ENCODE measurements around the gene HHLA2. TPM values are rescaled to one million over a fixed set of nuclear protein-coding genes. Genes with fewer than 3 reads are reported as not detected.

Gene HHLA2
- total RNA-seq, 1 experiment from 2014 or later: 0.07 TPM

DNA sequence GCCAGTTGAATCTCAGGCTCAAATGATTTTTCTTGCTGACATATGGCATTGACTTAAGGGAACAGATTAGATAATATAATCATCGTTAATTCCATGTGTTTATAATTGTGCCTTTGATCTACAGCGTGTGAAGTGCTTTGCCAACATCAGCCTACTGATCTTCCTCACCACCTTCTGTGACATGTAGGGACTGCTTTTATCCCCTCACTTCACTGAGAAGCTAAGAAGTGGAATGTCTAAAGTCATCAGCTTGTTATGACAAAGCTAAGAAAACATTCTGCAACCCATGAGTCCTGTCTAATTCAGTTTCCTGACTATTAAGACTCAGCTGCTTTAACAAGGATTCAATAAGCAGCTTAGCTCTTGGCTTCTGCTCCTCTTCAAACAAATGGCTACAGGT is 108.0 kb downstream of the HHLA2 start:
- Mint-ChIP-seq H3K36me3 (no peaks in the 10 kb centered on the region), H3K4me3 (no peak overlapping the region), H3K27ac (no peak overlapping the region), H3K27me3 (ENCODE audit: low read depth) (no peaks in the 10 kb centered on the region), H3K9me3 (peaks cover 8% of the 10 kb centered on the region), H3K4me1 (peaks cover 17% of the 10 kb centered on the region)
- DNase-seq (ENCODE audit: low spot score) (no peak), ATAC-seq (no peak)
- ChIA-PET CTCF (interaction anchor here (2.5 kb wide), 1 partner anchor 73 kb away, joined by 11 read pairs; no protein-coding TSS in a partner anchor), POLR2A (no interaction called here)
- no peak for TF ChIP-seq PRRX2 (CRISPR knock-in tag; IDR thresholded peaks at IDR 0.05)
- TF ChIP-seq OVOL2 (CRISPR knock-in tag; IDR thresholded peaks at IDR 0.05; ENCODE audit: borderline replicate concordance): no peak
- TF ChIP-seq NFATC4 (CRISPR knock-in tag; IDR thresholded peaks at IDR 0.05): no peak
- TF ChIP-seq, protein P1, sequence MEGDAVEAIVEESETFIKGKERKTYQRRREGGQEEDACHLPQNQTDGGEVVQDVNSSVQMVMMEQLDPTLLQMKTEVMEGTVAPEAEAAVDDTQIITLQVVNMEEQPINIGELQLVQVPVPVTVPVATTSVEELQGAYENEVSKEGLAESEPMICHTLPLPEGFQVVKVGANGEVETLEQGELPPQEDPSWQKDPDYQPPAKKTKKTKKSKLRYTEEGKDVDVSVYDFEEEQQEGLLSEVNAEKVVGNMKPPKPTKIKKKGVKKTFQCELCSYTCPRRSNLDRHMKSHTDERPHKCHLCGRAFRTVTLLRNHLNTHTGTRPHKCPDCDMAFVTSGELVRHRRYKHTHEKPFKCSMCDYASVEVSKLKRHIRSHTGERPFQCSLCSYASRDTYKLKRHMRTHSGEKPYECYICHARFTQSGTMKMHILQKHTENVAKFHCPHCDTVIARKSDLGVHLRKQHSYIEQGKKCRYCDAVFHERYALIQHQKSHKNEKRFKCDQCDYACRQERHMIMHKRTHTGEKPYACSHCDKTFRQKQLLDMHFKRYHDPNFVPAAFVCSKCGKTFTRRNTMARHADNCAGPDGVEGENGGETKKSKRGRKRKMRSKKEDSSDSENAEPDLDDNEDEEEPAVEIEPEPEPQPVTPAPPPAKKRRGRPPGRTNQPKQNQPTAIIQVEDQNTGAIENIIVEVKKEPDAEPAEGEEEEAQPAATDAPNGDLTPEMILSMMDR (IDR thresholded peaks at IDR 0.05): no peak
- TF ChIP-seq, protein P2, sequence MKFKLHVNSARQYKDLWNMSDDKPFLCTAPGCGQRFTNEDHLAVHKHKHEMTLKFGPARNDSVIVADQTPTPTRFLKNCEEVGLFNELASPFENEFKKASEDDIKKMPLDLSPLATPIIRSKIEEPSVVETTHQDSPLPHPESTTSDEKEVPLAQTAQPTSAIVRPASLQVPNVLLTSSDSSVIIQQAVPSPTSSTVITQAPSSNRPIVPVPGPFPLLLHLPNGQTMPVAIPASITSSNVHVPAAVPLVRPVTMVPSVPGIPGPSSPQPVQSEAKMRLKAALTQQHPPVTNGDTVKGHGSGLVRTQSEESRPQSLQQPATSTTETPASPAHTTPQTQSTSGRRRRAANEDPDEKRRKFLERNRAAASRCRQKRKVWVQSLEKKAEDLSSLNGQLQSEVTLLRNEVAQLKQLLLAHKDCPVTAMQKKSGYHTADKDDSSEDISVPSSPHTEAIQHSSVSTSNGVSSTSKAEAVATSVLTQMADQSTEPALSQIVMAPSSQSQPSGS (CRISPR knock-in tag; IDR thresholded peaks at IDR 0.05; ENCODE audit: borderline replicate concordance, low read depth): no peak
- no peak for TF ChIP-seq ZSCAN18 (CRISPR knock-in tag; IDR thresholded peaks at IDR 0.05)
- no peak for TF ChIP-seq ZNF416 (CRISPR knock-in tag; IDR thresholded peaks at IDR 0.05)
- no peak for TF ChIP-seq SOX15 (CRISPR knock-in tag; IDR thresholded peaks at IDR 0.05)
- TF ChIP-seq SP1 (CRISPR knock-in tag; conservative IDR thresholded peaks at IDR 0.05): no peak
- no peak for TF ChIP-seq ZBTB21 (CRISPR knock-in tag; IDR thresholded peaks at IDR 0.05; ENCODE audit: borderline replicate concordance)
- TF ChIP-seq CBFB (CRISPR knock-in tag; IDR thresholded peaks at IDR 0.05; ENCODE audit: low read depth): no peak
- TF ChIP-seq ZBTB43 (CRISPR knock-in tag; IDR thresholded peaks at IDR 0.05): no peak
- TF ChIP-seq FOXP1 (CRISPR knock-in tag; IDR thresholded peaks at IDR 0.05; ENCODE audit: borderline replicate concordance): no peak

- Mint-ChIP-seq H3K9me3 (0 out of 2 replicates have a peak, but pooled peaks cover 6% of the 10 kb centered on the region), H3K27ac (no peak overlapping the region), H3K36me3 (no peaks in the 10 kb centered on the region), H3K4me1 (peaks cover 17% of the 10 kb centered on the region), H3K4me3 (no peak overlapping the region), H3K27me3 (ENCODE audit: low read depth) (no peaks in the 10 kb centered on the region)
- ChIA-PET POLR2A (no interaction called here), CTCF (interaction anchor here (2.5 kb wide), 1 partner anchor 72 kb away, joined by 11 read pairs; no protein-coding TSS in a partner anchor)
- DNase-seq (ENCODE audit: low spot score): no peak
- TF ChIP-seq ATF1 (CRISPR knock-in tag; IDR thresholded peaks at IDR 0.05): no peak
- TF ChIP-seq ZMAT4 (CRISPR knock-in tag; IDR thresholded peaks at IDR 0.05): no peak
- no peak for TF ChIP-seq USF1 (CRISPR knock-in tag; IDR thresholded peaks at IDR 0.05)
- TF ChIP-seq AR (CRISPR knock-in tag; IDR thresholded peaks at IDR 0.05): no peak
- no peak for ATAC-seq
Measured at GRCh38 chr3:108406063-108406660, 109.8 kb downstream of the HHLA2 start.

All from WTC11 (cell line).